Measurements from ENCODE around the gene SLC4A1AP.
"Not testable (repeated sequence)": the region's sequence is repeated elsewhere in the genome, so short reads cannot be mapped to it uniquely, and the experiment has no call there.

Gene SLC4A1AP, protein sequence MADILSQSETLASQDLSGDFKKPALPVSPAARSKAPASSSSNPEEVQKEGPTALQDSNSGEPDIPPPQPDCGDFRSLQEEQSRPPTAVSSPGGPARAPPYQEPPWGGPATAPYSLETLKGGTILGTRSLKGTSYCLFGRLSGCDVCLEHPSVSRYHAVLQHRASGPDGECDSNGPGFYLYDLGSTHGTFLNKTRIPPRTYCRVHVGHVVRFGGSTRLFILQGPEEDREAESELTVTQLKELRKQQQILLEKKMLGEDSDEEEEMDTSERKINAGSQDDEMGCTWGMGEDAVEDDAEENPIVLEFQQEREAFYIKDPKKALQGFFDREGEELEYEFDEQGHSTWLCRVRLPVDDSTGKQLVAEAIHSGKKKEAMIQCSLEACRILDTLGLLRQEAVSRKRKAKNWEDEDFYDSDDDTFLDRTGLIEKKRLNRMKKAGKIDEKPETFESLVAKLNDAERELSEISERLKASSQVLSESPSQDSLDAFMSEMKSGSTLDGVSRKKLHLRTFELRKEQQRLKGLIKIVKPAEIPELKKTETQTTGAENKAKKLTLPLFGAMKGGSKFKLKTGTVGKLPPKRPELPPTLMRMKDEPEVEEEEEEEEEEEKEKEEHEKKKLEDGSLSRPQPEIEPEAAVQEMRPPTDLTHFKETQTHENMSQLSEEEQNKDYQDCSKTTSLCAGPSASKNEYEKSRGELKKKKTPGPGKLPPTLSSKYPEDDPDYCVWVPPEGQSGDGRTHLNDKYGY

DNA sequence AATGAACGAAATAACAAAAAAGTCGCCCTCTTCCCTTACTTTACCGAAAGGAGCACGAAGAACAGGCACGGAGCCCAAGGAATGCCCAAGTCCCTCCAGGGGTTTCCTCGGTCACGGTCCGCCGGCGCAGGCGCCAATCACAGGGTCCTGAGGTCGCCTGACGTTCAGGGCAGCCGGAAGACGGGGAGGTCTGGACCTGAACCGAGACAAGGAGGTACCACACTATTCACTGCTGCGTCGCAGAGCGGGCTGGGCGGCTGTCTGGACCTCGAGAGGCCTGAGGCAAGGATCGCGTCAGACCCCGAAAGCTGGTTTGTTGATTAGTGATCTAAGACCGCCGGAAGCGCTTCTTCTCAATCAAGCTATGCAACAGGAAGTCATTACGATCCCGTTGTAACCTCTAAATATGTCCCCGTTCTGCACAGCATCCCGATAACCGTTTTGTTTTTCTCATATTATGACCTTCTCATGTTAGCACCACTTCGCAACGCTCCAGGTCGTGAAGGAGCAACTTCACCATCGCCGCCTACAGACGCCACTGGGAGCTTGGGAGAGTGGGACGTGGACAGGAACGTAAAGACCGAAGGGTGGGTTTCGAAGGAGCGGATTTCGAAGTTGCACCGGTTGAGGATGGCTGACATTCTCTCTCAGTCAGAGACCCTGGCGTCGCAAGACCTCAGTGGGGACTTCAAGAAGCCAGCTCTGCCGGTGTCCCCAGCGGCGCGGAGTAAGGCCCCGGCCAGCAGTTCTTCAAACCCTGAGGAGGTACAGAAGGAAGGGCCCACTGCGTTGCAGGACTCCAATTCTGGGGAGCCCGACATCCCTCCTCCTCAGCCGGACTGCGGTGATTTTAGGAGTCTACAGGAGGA is at the start of gene SLC4A1AP, which contains the start of gene SUPT7L:
Gene SLC4A1AP, plus strand, starts transcription at position 605 of the 869 bp plus-strand sequence. Its CDS starts 26 bp downstream, at position 631.
Gene SUPT7L, minus strand, starts transcription at position 330 of the 869 bp plus-strand sequence. CDS start 1,422 bp downstream, outside the sequence.
- peak; percentile 60 for DNase-seq (ENCODE audit: low read depth)

DNA sequence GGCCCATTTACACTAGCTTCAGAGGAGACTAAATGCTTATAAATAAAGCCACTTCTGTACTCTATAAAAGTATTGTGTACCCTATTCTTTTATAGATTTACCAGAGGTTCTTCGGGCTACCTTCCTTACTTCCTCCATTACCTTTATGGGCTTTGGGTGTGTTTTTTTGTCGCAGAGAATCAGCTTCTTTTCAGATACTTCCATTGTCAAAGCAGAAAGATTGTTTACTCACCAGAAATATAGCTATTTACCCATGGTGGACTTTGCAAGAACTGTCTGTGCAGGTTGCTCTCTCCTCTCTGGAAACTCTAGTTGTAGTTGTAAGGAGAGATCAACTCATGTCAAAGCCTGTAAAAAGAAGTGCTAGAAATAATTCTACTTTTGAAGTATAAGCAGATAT is 49.7 kb upstream of the SLC4A1AP start:
- no peak for DNase-seq (ENCODE audit: low read depth)

DNA sequence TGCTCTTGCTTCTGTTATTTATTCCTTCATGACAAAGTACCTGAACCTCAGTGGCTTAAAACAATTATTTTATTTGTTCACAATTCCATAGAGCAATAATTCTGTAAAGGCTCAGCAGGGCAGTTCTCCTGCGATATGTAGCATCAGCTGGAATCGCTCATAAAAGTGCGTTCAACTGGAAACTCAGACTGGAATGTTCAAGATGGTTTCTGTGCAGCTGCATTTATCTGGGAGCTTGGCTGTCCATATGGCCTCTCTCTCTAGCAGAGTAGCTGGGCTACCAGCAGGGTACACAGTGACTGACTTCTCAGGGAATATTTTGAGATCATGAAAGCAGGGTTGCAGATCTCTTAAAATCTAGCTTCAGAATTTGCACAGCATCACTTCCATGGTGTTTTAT is 48.4 kb upstream of the SLC4A1AP start:
- no peak for DNase-seq (ENCODE audit: low read depth)

DNA sequence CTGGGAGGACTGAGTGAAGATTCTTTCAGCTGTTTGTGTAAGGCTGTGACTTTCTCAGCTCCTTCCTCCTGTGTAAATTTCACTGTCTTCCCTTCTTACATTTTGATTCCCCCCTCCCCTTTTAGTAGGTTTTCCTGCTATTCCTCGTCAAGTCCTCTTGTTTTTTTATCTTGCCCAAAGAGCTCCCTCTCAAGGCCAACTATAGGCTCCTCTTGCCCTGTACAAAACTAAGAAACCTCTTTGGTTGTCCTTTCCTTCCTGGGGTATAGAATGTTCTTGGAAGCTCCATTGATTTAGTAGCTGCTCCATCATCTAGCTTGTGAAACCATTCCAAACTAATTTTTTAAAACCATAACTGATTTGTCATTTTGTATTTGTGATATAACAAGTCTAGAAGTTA is 42.2 kb upstream of the SLC4A1AP start:
- DNase-seq (ENCODE audit: low read depth) = no peak

- DNase-seq (ENCODE audit: low read depth) = no peak
Observed at GRCh38 chr2:27622921-27623384, 40.7 kb upstream of the SLC4A1AP start.

- no peak for DNase-seq (ENCODE audit: low read depth)
Observed at GRCh38 chr2:27624943-27625342, 38.7 kb upstream of the SLC4A1AP start.

GRCh38 chr2:27626323-27626722 is 37.4 kb upstream of the SLC4A1AP start:
- not testable (repeated sequence) for DNase-seq (ENCODE audit: low read depth)

DNA sequence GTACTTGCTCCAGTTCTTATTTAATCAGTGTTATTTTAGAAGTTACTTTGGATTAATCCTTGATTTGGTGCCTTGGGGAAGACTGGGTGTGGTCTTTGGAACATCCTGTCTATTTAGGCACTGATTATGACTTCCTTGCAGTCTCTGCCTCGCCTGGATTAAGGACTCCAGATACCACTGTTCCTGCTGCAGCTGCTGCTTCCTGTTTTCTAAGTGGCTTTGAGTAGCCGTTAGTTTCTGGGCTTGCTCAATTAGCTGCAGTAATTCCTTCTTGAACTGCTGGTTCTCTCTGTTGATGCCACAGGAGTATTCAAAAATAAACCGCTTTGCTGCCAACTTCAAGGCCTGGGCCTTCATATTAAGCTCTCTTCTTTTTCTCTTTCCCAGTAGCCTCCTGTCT is 36.8 kb upstream of the SLC4A1AP start:
- DNase-seq (ENCODE audit: low read depth) = not testable (repeated sequence)

- DNase-seq (ENCODE audit: low read depth) = no peak
Observed at GRCh38 chr2:27627963-27628766, 35.5 kb upstream of the SLC4A1AP start.

DNA sequence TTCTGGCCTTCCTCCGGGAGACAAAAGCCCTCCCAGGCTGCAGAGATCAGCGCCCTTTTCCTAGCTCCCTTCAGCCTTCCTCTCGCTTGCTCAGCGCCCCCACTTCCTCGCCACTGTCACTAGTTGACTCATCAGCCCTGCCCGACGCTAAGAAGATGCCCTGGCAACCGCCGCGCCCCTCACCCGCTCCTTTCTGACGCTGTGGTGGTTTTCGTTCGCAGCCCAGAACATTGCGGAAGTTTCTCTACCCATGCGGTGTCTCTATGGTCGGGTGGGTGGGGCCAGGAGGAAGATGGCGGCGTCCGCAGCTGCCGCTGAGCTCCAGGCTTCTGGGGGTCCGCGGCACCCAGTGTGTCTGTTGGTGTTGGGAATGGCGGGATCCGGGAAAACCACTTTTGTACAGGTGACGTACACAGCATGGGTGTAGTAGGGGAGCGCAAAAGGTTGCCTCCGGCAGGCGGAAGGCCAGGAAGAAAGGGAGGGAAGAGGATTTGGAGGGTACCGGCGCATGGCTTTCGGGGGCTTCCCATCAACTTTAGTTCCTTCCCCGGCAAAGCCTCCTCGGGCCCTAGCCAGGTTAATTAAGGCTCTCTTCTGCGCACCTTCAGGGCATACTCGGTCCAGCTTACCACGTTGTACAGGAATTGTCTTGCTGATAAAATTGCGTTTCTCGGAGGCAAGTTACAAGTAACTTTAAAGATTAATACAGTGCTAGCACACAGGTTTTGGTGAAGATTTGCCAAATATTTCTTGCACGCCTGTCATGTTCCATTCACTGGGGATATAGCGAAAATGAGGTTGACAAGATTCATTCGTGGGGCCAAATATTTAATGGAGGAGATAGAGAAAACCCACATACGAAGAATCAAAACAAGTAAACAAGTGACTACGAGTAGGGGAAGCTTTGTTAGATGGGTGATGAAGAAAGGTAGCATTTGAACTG is 34.7 kb upstream of the SLC4A1AP start, which contains the start of the genes CCDC121 and GPN1:
Gene CCDC121, minus strand, starts transcription at position 246 of the 943 bp plus-strand sequence. CDS start 1,213 bp downstream, outside the sequence.
Gene GPN1, plus strand, starts transcription at position 284 of the 943 bp plus-strand sequence. Its CDS starts 9 bp downstream, at position 293.
- peak; percentile 93 for DNase-seq (ENCODE audit: low read depth)

- not testable (repeated sequence) for DNase-seq (ENCODE audit: low read depth)
Observed at GRCh38 chr2:27630257-27630656, 33.4 kb upstream of the SLC4A1AP start.

DNA sequence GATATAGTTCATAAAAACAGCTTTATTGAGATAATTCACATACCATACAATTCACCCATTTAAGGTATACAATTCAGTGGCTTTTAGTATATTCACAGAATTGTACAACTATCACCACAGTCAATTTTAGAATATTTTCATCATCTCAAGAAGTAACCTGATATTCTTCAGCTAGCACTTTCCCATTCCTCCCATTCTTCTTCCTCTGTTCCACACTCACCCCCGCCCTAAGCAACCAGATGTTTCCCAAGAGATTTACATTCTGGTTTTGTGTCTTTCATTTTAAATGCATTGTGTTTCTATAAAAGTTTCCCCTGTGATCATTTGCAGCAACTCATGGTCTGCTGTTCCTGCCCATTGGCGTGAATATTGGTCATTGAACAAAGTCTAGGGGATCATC is 29.4 kb upstream of the SLC4A1AP start:
- DNase-seq (ENCODE audit: low read depth) = no peak

DNA sequence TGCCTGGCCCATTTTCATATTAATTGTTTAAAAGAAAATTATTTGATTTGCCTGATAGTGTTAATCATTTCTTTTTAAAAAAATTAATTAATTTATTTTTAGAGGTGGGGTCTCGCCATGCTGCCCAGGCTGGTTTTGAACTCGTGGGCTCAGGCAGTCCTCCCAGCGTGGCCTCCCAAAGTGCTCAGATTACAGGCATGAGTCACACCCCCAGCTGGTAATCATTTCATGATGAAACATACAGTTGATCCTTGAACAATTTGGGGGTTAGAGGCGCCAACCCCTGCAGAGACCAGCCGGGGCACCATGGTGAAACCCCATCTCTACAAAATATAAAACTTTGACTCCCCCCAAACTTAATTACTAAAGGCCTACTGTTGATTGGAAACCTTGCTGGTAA is 26.9 kb upstream of the SLC4A1AP start:
- no peak for DNase-seq (ENCODE audit: low read depth)

GRCh38 chr2:27638037-27638637 is 25.6 kb upstream of the SLC4A1AP start:
- no peak for DNase-seq (ENCODE audit: low read depth)

- no peak for DNase-seq (ENCODE audit: low read depth)
Observed at GRCh38 chr2:27638709-27639108, 25.0 kb upstream of the SLC4A1AP start.

- DNase-seq (ENCODE audit: low read depth) = no peak
Observed at GRCh38 chr2:27640722-27641245, 22.9 kb upstream of the SLC4A1AP start.

DNA sequence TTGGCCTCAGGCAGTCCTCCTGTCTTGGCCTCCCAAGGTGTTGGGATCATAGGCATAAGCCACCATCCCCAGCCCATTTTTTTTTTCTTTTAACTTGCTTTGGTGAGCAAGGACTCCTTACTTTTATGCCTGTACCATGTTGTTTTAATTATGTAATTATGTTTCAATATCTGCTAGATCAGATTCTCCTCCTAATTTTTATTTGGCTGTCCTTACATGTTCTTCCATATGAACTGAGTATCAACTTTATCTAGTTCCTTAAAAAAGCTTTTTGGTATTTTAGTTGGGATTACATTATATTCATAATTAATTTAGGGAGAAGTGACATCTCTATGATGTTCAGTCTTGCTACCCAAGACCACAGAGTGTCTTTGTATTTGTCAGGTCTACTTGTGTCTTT is 18.5 kb upstream of the SLC4A1AP start:
- no peak for DNase-seq (ENCODE audit: low read depth)

- DNase-seq (ENCODE audit: low read depth) = no peak
Observed at GRCh38 chr2:27647289-27647688, 16.4 kb upstream of the SLC4A1AP start.

- DNase-seq (ENCODE audit: low read depth) = no peak
Observed at GRCh38 chr2:27647737-27648136, 16.0 kb upstream of the SLC4A1AP start.

Measured in stimulated activated CD8-positive, alpha-beta memory T cell treated with anti-CD3 and anti-CD28 coated beads, Interleukin-12 subunit alpha, Interleukin-12 subunit beta, amount 100 ng/mL, for 4 hours (primary cell).